ENCODE data around the gene LGI1. TPM values are rescaled to one million over a fixed set of nuclear protein-coding genes. Genes with fewer than 3 reads are reported as not detected.

LGI1 gene
- total and polyA plus RNA-seq, 2 of the 8 experiments (the other 6 are each of a cell fraction or from before 2014, with no cell fraction given), result 0.15 TPM; not detected in 1

GRCh38 chr10:93758508-93758885 is 761 bp downstream of the LGI1 start (continued):
- TF ChIP-seq E2F6 (IDR thresholded peaks at IDR 0.05) (no peak), EP300 (IDR thresholded peaks at IDR 0.05; ENCODE audit: borderline replicate concordance in 1 of 2, low read depth in 2 of 2, low read length in 2 of 2) (no peak), RAD21 (IDR thresholded peaks at IDR 0.05 in 1 of 2, conservative IDR thresholded peaks at IDR 0.05 in 1 of 2; ENCODE audit: low read depth in 2 of 2, low read length in 2 of 2) (no peak), ZNF274 (IDR thresholded peaks at IDR 0.05; ENCODE audit: borderline replicate concordance, extremely low read depth, low read length) (no peak), ATF3 (IDR thresholded peaks at IDR 0.05; ENCODE audit: insufficient read depth, low read depth, low read length) (no peak)
